ENCODE data around the gene RSF1.

Gene RSF1

DNA sequence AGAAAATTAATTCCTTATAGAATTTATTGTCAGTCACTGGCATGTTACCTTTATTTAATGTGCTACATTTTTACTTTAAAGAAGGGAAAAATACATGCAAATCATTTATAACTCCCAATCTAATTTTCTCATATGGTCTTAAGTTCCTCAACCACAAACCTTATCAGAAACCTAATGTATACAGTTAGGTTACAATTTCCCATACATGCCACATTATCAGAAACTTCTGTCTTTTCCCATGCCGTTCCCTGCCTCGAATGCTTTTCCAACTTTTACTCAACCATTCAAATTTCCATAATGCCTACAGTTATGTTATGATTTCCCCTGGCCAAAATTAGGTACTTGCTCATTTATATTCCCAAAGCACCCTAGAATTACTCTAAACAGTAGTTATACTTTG lies 13.5 kb downstream of the RSF1 start:
- Histone ChIP-seq H3K9me3 (ENCODE audit: control insufficient read depth in 2 of 2, low read length in 2 of 2) (no peaks in the 10 kb centered on the region), H3K36me3 (ENCODE audit: control insufficient read depth in 2 of 2, insufficient read depth in 2 of 2, low read length in 2 of 2) (peaks cover 0 to 2% of the 10 kb centered on the region in 2 donors), H3K4me3 (ENCODE audit: low read length in 2 of 2) (no peak overlapping the region), H3K27me3 (ENCODE audit: control insufficient read depth in 2 of 2, insufficient read depth in 2 of 2, low read length in 2 of 2) (no peaks in the 10 kb centered on the region), H3K27ac (ENCODE audit: low read depth in 2 of 2, low read length in 2 of 2) (no peak overlapping the region), H3K9ac (ENCODE audit: low read depth in 1 of 2, low read length in 2 of 2) (no peak overlapping the region), H3K4me1 (ENCODE audit: control insufficient read depth in 2 of 2, insufficient read depth in 2 of 2, low read length in 2 of 2) (peaks cover 0 to 3% of the 10 kb centered on the region in 2 donors)

DNA sequence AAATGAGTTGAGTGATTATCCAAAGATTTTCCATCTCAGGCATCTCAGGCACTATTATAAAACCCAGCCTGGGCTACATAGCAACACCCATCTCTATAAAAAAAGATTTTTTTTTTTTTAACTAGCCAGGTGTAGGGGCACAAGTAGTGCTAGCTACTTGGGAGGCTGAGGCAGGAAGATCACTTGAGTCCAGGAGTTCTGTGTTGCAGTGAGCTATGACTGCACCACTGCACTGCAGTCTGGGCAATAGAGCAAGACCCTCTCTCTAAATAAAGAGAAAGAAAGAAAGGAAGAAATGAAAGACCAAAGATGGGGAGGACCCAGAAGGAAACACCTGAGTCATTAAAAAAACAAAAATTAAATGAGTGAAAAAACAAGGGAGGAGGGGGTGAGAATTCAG lies 14.1 kb downstream of the RSF1 start:
- Histone ChIP-seq H3K9me3 (ENCODE audit: control insufficient read depth in 2 of 2, low read length in 2 of 2) (no peaks in the 10 kb centered on the region), H3K9ac (ENCODE audit: low read depth in 1 of 2, low read length in 2 of 2) (no peak overlapping the region), H3K4me1 (ENCODE audit: control insufficient read depth in 2 of 2, insufficient read depth in 2 of 2, low read length in 2 of 2) (peaks cover 0 to 3% of the 10 kb centered on the region in 2 donors), H3K36me3 (ENCODE audit: control insufficient read depth in 2 of 2, insufficient read depth in 2 of 2, low read length in 2 of 2) (peaks cover 0 to 2% of the 10 kb centered on the region in 2 donors), H3K27me3 (ENCODE audit: control insufficient read depth in 2 of 2, insufficient read depth in 2 of 2, low read length in 2 of 2) (no peaks in the 10 kb centered on the region), H3K27ac (ENCODE audit: low read depth in 2 of 2, low read length in 2 of 2) (no peak overlapping the region), H3K4me3 (ENCODE audit: low read length in 2 of 2) (no peak overlapping the region)

GRCh38 chr11:77801477-77801876 lies 19.0 kb downstream of the RSF1 start:
- Histone ChIP-seq H3K9ac (ENCODE audit: low read depth in 1 of 2, low read length in 2 of 2) (no peak overlapping the region), H3K27me3 (ENCODE audit: control insufficient read depth in 2 of 2, insufficient read depth in 2 of 2, low read length in 2 of 2) (no peaks in the 10 kb centered on the region), H3K4me3 (ENCODE audit: low read length in 2 of 2) (no peak overlapping the region), H3K36me3 (ENCODE audit: control insufficient read depth in 2 of 2, insufficient read depth in 2 of 2, low read length in 2 of 2) (no peaks in the 10 kb centered on the region), H3K9me3 (ENCODE audit: control insufficient read depth in 2 of 2, low read length in 2 of 2) (no peaks in the 10 kb centered on the region), H3K27ac (ENCODE audit: low read depth in 2 of 2, low read length in 2 of 2) (no peak overlapping the region), H3K4me1 (ENCODE audit: control insufficient read depth in 2 of 2, insufficient read depth in 2 of 2, low read length in 2 of 2) (peaks cover 0 to 2% of the 10 kb centered on the region in 2 donors)

DNA sequence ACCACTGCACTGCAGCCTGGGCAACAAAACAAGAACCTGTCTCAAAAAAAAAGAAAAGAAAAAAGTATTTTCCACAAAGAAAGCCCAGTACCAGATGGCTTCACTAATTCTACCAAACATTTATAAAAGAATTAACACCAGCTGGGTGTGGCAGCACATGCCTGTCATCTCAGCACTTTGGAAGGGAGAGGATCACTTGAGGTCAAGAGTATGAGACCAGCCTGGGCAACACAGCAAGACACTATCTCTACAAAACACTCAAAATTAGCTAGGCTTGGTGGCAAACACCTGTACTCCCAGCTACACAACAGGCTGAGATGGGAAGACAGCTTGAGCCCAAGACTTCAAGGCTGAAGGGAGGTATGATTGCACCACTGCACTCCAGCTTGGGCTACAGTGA lies 20.1 kb downstream of the RSF1 start:
- Histone ChIP-seq H3K4me3 (ENCODE audit: low read length in 2 of 2) (no peak overlapping the region), H3K27ac (ENCODE audit: low read depth in 2 of 2, low read length in 2 of 2) (no peak overlapping the region), H3K36me3 (ENCODE audit: control insufficient read depth in 2 of 2, insufficient read depth in 2 of 2, low read length in 2 of 2) (no peaks in the 10 kb centered on the region), H3K9ac (ENCODE audit: low read depth in 1 of 2, low read length in 2 of 2) (no peak overlapping the region), H3K9me3 (ENCODE audit: control insufficient read depth in 2 of 2, low read length in 2 of 2) (no peaks in the 10 kb centered on the region), H3K27me3 (ENCODE audit: control insufficient read depth in 2 of 2, insufficient read depth in 2 of 2, low read length in 2 of 2) (no peaks in the 10 kb centered on the region), H3K4me1 (ENCODE audit: control insufficient read depth in 2 of 2, insufficient read depth in 2 of 2, low read length in 2 of 2) (peaks cover 0 to 2% of the 10 kb centered on the region in 2 donors)

DNA sequence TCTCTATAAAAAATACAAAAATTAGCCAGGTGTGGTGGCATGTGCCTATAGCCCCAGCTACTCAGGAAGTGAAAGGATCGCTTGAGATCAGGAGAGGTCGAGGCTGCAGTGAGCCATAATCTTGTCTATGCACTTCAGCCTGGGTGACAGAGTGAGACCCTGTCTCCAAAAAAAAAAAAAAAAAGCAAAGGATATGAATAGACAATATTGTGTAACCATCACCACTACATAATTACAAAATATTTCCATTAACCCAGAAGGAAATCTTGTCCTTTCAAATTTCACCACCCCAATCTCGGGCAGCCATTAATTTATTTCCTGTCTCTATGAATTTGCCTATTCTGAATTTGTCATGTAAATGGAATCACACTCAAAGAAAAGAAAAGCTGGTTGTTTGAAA lies 21.2 kb downstream of the RSF1 start:
- Histone ChIP-seq H3K36me3 (ENCODE audit: control insufficient read depth in 2 of 2, insufficient read depth in 2 of 2, low read length in 2 of 2) (no peaks in the 10 kb centered on the region), H3K4me3 (ENCODE audit: low read length in 2 of 2) (no peak overlapping the region), H3K9me3 (ENCODE audit: control insufficient read depth in 2 of 2, low read length in 2 of 2) (no peaks in the 10 kb centered on the region), H3K9ac (ENCODE audit: low read depth in 1 of 2, low read length in 2 of 2) (no peak overlapping the region), H3K27ac (ENCODE audit: low read depth in 2 of 2, low read length in 2 of 2) (no peak overlapping the region), H3K4me1 (ENCODE audit: control insufficient read depth in 2 of 2, insufficient read depth in 2 of 2, low read length in 2 of 2) (peaks cover 0 to 2% of the 10 kb centered on the region in 2 donors), H3K27me3 (ENCODE audit: control insufficient read depth in 2 of 2, insufficient read depth in 2 of 2, low read length in 2 of 2) (no peaks in the 10 kb centered on the region)

DNA sequence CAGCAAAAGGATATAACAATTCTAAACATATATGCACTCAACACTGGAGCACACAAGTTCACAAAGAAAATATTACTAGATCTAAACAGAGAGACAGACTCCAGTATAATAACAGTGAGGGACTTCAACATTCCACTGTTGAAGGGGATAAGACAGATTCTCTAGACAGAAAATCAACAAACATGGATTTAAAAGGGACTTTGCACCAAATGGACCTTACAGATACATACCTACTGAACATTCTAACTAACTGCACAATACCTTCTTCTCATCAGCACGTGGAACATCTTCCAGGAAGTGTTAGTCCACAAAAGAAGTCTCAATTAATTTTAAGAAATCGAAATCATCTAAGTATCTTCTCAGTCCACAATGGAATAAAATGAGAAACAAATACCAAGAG lies 26.6 kb downstream of the RSF1 start:
- Histone ChIP-seq H3K27ac (ENCODE audit: low read depth in 2 of 2, low read length in 2 of 2) (no peak overlapping the region), H3K36me3 (ENCODE audit: control insufficient read depth in 2 of 2, insufficient read depth in 2 of 2, low read length in 2 of 2) (no peaks in the 10 kb centered on the region), H3K9ac (ENCODE audit: low read depth in 1 of 2, low read length in 2 of 2) (no peak overlapping the region), H3K9me3 (ENCODE audit: control insufficient read depth in 2 of 2, low read length in 2 of 2) (no peaks in the 10 kb centered on the region), H3K27me3 (ENCODE audit: control insufficient read depth in 2 of 2, insufficient read depth in 2 of 2, low read length in 2 of 2) (no peaks in the 10 kb centered on the region), H3K4me1 (ENCODE audit: control insufficient read depth in 2 of 2, insufficient read depth in 2 of 2, low read length in 2 of 2) (no peaks in the 10 kb centered on the region), H3K4me3 (ENCODE audit: low read length in 2 of 2) (no peak overlapping the region)

- Histone ChIP-seq H3K27ac (ENCODE audit: low read depth in 2 of 2, low read length in 2 of 2) (no peak overlapping the region), H3K4me3 (ENCODE audit: low read length in 2 of 2) (no peak overlapping the region), H3K27me3 (ENCODE audit: control insufficient read depth in 2 of 2, insufficient read depth in 2 of 2, low read length in 2 of 2) (no peaks in the 10 kb centered on the region), H3K9ac (ENCODE audit: low read depth in 1 of 2, low read length in 2 of 2) (no peak overlapping the region), H3K9me3 (ENCODE audit: control insufficient read depth in 2 of 2, low read length in 2 of 2) (no peaks in the 10 kb centered on the region), H3K4me1 (ENCODE audit: control insufficient read depth in 2 of 2, insufficient read depth in 2 of 2, low read length in 2 of 2) (no peaks in the 10 kb centered on the region), H3K36me3 (ENCODE audit: control insufficient read depth in 2 of 2, insufficient read depth in 2 of 2, low read length in 2 of 2) (no peaks in the 10 kb centered on the region)
Observed at GRCh38 chr11:77791301-77791700, 29.2 kb downstream of the RSF1 start.

DNA sequence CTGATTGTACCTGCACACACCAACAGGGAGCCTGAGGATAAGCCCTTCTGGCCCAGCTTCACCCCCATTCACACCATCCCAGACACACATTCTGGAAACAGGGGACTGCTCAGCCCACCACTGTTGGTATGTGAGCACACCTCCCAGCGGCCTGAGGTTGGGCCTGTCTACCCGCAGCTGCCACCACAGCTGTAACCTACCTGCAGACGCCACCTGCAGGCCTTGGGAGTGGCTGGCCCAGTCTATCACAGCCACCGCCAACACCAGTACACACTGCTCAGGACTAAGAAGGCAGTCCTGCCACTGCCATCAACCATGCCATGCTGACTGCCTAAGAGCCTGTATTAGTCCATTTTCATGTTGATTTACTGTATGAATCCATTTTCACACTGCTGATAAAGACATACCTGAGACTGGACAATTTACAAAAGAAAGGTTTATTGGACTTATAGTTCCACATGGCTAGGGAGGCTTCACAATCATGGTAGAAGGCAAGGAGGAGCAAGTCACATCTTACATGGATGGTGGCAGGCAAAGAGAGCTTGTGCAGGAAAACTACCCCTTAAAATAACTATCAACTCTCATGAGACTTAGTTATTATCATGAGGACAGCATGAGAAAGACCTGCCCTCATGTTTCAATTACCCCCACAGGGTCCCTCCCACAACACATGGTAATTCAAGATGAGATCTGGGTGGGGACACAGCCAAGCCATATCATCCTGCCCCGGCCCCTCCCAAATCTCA lies 30.6 kb downstream of the RSF1 start:
- Histone ChIP-seq H3K36me3 (ENCODE audit: control insufficient read depth in 2 of 2, insufficient read depth in 2 of 2, low read length in 2 of 2) (no peaks in the 10 kb centered on the region), H3K9ac (ENCODE audit: low read depth in 1 of 2, low read length in 2 of 2) (no peak overlapping the region), H3K4me3 (ENCODE audit: low read length in 2 of 2) (no peak overlapping the region), H3K27me3 (ENCODE audit: control insufficient read depth in 2 of 2, insufficient read depth in 2 of 2, low read length in 2 of 2) (no peaks in the 10 kb centered on the region), H3K9me3 (ENCODE audit: control insufficient read depth in 2 of 2, low read length in 2 of 2) (no peaks in the 10 kb centered on the region), H3K27ac (ENCODE audit: low read depth in 2 of 2, low read length in 2 of 2) (no peak overlapping the region), H3K4me1 (ENCODE audit: control insufficient read depth in 2 of 2, insufficient read depth in 2 of 2, low read length in 2 of 2) (no peaks in the 10 kb centered on the region)

DNA sequence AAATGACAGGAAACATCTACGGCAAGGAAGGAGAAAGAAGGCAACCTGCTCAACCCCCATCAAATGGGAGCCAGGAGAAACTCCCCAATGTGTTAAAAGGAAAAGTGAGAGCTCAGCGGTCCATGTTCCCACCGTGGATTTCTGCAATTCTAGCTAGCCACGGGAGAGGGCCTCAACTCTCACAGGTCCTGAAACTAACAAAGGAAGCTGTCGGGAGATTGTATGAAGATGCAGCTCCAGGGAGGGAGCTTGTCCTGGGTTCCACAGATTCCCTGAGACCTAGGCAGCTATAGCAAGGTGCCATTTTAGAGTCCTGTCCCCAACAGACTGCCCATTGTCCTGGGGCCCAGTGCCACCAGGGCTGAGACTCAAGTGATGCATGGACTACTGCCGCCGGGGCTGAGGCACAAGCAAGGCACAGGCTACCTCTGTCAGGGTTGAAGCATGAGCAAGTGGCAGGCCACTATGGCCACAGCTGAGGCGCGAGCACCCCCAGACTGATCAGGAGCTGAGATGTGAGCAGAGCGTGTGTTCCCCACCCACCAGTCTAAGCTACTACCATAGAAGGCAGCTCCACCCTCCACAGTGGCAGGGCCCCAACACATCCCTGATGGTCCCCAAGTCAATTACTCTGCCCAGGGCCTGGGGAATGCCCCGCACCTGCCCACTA lies 31.3 kb downstream of the RSF1 start:
- Histone ChIP-seq H3K27me3 (ENCODE audit: control insufficient read depth in 2 of 2, insufficient read depth in 2 of 2, low read length in 2 of 2) (no peaks in the 10 kb centered on the region), H3K27ac (ENCODE audit: low read depth in 2 of 2, low read length in 2 of 2) (no peak overlapping the region), H3K9ac (ENCODE audit: low read depth in 1 of 2, low read length in 2 of 2) (no peak overlapping the region), H3K4me1 (ENCODE audit: control insufficient read depth in 2 of 2, insufficient read depth in 2 of 2, low read length in 2 of 2) (no peaks in the 10 kb centered on the region), H3K9me3 (ENCODE audit: control insufficient read depth in 2 of 2, low read length in 2 of 2) (no peaks in the 10 kb centered on the region), H3K4me3 (ENCODE audit: low read length in 2 of 2) (no peak overlapping the region), H3K36me3 (ENCODE audit: control insufficient read depth in 2 of 2, insufficient read depth in 2 of 2, low read length in 2 of 2) (no peaks in the 10 kb centered on the region)

- H3K9ac ChIP-seq (ENCODE audit: low read depth in 1 of 2, low read length in 2 of 2): no peak overlapping the region
- H3K27ac ChIP-seq (ENCODE audit: low read depth in 2 of 2, low read length in 2 of 2): no peak overlapping the region
- no peak overlapping the region for H3K4me3 ChIP-seq (ENCODE audit: low read length in 2 of 2)
- no peaks in the 10 kb centered on the region for H3K36me3 ChIP-seq (ENCODE audit: control insufficient read depth in 2 of 2, insufficient read depth in 2 of 2, low read length in 2 of 2)
- H3K27me3 ChIP-seq (ENCODE audit: control insufficient read depth in 2 of 2, insufficient read depth in 2 of 2, low read length in 2 of 2): no peaks in the 10 kb centered on the region
- H3K4me1 ChIP-seq (ENCODE audit: control insufficient read depth in 2 of 2, insufficient read depth in 2 of 2, low read length in 2 of 2): no peaks in the 10 kb centered on the region
- H3K9me3 ChIP-seq (ENCODE audit: control insufficient read depth in 2 of 2, low read length in 2 of 2): no peaks in the 10 kb centered on the region
Observed at GRCh38 chr11:77784572-77784971, 36.0 kb downstream of the RSF1 start.
